Neural progenitor cell (in vitro differentiated cells): ENCODE measurements around the gene OR1D5.

Experiments
- EZH2 ChIP-seq: fragments of 200-600 bp; sonication (generic); IDR thresholded peaks from 2 replicates; pipeline ENCODE4 v1.6.1; 2017; ENCODE audit warnings: antibody characterized with exemption, mild to moderate bottlenecking, moderate library complexity
- EZH2phosphoT487 ChIP-seq: fragments of 200-600 bp; sonication (generic); IDR thresholded peaks from 2 replicates; pipeline ENCODE4 v1.6.1; 2017; ENCODE audit warnings: antibody characterized with exemption
- TF ChIP-seq, protein P1 (sequence below): fragments of 200-600 bp; sonication (generic); IDR thresholded peaks from 2 replicates; pipeline ENCODE4 v1.5.1; 2017; ENCODE audit warnings: antibody characterized with exemption, mild to moderate bottlenecking

DNA sequence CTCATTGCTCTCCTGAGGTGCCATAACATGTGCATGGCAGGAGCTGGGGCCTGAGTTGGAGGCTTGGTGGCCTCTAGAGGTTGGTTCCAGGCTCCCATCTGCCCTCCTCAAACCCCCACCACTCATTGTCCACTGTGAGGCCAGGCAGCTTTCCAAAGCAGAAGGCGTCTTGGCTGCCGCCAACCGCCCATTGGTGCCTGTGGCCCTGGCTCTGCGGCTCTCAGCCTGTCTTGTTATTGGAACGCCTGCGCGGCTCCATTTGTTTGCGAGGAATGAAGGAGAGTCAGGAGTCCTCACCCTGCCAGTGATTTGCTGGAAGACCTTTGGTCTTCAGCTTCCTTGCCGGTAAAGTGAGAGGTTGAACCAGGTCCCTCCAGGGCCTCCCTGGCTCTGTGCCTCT is 43.6 kb downstream of the OR1D5 start:
- TF ChIP-seq, protein P1, sequence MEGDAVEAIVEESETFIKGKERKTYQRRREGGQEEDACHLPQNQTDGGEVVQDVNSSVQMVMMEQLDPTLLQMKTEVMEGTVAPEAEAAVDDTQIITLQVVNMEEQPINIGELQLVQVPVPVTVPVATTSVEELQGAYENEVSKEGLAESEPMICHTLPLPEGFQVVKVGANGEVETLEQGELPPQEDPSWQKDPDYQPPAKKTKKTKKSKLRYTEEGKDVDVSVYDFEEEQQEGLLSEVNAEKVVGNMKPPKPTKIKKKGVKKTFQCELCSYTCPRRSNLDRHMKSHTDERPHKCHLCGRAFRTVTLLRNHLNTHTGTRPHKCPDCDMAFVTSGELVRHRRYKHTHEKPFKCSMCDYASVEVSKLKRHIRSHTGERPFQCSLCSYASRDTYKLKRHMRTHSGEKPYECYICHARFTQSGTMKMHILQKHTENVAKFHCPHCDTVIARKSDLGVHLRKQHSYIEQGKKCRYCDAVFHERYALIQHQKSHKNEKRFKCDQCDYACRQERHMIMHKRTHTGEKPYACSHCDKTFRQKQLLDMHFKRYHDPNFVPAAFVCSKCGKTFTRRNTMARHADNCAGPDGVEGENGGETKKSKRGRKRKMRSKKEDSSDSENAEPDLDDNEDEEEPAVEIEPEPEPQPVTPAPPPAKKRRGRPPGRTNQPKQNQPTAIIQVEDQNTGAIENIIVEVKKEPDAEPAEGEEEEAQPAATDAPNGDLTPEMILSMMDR, result no peak
- TF ChIP-seq EZH2, result no peak
- TF ChIP-seq EZH2phosphoT487, result no peak
